ENCODE data around the gene ZNF630.

GRCh38 chrX:48068096-48068887, 3.1 kb downstream of the ZNF630 start:
- no peak for TF ChIP-seq POLR2A (IDR thresholded peaks at IDR 0.05; ENCODE audit: low read depth, low read length)
- TF ChIP-seq POLR2AphosphoS5 (IDR thresholded peaks at IDR 0.05; ENCODE audit: low read depth, low read length), result no peak
- TF ChIP-seq TAF1 (IDR thresholded peaks at IDR 0.05; ENCODE audit: borderline replicate concordance, low read depth, low read length), result no peak

Measured in GM12892 (cell line).